ENCODE data around the gene FAM184B. TPM values are rescaled to one million over a fixed set of nuclear protein-coding genes. Genes with fewer than 3 reads are reported as not detected.

Gene FAM184B
- total RNA-seq, 2 donors from 2014 or later = 0.07 TPM; not detected in 1

DNA sequence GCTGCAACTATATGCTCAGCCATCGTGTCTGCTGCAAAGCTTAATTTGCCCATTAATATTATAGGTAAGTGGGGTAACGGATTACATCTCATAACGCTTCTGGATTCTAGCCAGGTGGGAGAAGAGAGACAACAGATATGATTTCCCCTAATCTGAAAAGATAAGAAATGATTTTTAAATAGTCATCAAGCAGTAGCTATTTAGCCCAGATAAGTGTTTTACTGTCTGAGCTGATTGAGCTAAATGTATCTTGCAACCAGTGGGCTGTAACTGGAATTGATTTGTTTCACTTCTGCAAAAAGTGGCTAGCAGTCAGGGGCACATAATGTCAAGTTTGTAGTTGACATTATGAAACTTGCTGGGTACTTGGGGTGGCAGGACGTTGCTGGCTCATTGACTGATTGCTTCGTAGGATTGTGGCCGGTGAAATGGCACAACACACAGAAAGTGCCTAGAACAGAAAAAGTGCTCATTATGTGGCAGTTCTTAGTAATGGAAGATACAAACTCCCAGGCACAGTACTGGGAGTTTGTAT, 185.9 kb downstream of the FAM184B start:
- H3K36me3 ChIP-seq (ENCODE audit: control insufficient read depth, insufficient read depth, low read length) = peaks cover 41% of the 10 kb centered on the region
- 94% methylated on average over 5 to 6 of the region's 6 CpGs for WGBS, 2 experiments (ENCODE audit: insufficient coverage in 1 of 2, insufficient read length in 1 of 2)
- no peak overlapping the region for H3K9ac ChIP-seq (ENCODE audit: extremely low read depth, low read length, poor library complexity, severe bottlenecking)
- H3K4me3 ChIP-seq (ENCODE audit: low read length) = no peak overlapping the region
- no peaks in the 10 kb centered on the region for H3K27me3 ChIP-seq (ENCODE audit: control insufficient read depth, insufficient read depth, low read length, poor library complexity, severe bottlenecking)
- no peaks in the 10 kb centered on the region for H3K9me3 Mint-ChIP-seq
- no peaks in the 10 kb centered on the region for H3K27me3 Mint-ChIP-seq (ENCODE audit: insufficient read depth)
- peaks cover 52% of the 10 kb centered on the region for H3K36me3 Mint-ChIP-seq (ENCODE audit: low read depth)
- TF ChIP-seq, protein P1, sequence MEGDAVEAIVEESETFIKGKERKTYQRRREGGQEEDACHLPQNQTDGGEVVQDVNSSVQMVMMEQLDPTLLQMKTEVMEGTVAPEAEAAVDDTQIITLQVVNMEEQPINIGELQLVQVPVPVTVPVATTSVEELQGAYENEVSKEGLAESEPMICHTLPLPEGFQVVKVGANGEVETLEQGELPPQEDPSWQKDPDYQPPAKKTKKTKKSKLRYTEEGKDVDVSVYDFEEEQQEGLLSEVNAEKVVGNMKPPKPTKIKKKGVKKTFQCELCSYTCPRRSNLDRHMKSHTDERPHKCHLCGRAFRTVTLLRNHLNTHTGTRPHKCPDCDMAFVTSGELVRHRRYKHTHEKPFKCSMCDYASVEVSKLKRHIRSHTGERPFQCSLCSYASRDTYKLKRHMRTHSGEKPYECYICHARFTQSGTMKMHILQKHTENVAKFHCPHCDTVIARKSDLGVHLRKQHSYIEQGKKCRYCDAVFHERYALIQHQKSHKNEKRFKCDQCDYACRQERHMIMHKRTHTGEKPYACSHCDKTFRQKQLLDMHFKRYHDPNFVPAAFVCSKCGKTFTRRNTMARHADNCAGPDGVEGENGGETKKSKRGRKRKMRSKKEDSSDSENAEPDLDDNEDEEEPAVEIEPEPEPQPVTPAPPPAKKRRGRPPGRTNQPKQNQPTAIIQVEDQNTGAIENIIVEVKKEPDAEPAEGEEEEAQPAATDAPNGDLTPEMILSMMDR (conservative IDR thresholded peaks at IDR 0.05) = no peak
- H3K4me1 Mint-ChIP-seq = no peaks in the 10 kb centered on the region
- H3K4me1 ChIP-seq (ENCODE audit: control insufficient read depth, insufficient read depth, low read length) = no peaks in the 10 kb centered on the region
- H3K27ac Mint-ChIP-seq = no peak overlapping the region
- no peak for DNase-seq
- no peak overlapping the region for H3K27ac ChIP-seq (ENCODE audit: low read depth, low read length)
- H3K9me3 ChIP-seq (ENCODE audit: control insufficient read depth, low read length) = no peaks in the 10 kb centered on the region
- no peak overlapping the region for H3K4me3 Mint-ChIP-seq

DNA sequence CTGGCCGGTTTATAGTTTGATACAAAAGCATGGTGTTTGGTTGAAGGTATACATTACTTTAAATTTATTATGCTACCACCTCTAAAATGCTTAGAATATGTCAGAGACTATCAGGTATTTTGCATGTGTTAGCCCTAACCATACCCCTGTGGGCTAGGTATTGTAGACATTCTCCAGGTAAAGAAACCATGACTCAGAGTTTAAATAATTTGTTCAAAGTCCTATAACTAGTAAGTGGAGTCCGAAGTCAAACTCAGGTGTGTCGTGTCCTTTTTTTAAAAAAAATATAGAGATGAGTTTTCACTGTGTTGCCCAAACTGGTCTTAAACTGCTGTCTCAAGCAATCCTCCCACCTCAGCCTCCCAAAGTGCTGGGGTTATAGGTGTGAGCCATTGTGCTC, 192.1 kb downstream of the FAM184B start:
- Mint-ChIP-seq H3K9me3 (no peaks in the 10 kb centered on the region), H3K27ac (no peak overlapping the region), H3K4me3 (no peak overlapping the region), H3K4me1 (no peaks in the 10 kb centered on the region), H3K36me3 (ENCODE audit: low read depth) (peaks cover 61% of the 10 kb centered on the region), H3K27me3 (ENCODE audit: insufficient read depth) (no peaks in the 10 kb centered on the region)
- TF ChIP-seq, protein P1 (conservative IDR thresholded peaks at IDR 0.05) = no peak
- 100% methylated on average over 1 to 2 of the region's 3 CpGs for WGBS, 2 experiments (ENCODE audit: insufficient coverage in 1 of 2, insufficient read length in 1 of 2)
- H3K9me3 ChIP-seq (ENCODE audit: control insufficient read depth, low read length) = no peaks in the 10 kb centered on the region
- H3K9ac ChIP-seq (ENCODE audit: extremely low read depth, low read length, poor library complexity, severe bottlenecking) = no peak overlapping the region
- peaks cover 59% of the 10 kb centered on the region for H3K36me3 ChIP-seq (ENCODE audit: control insufficient read depth, insufficient read depth, low read length)
- DNase-seq = no peak
- no peaks in the 10 kb centered on the region for H3K4me1 ChIP-seq (ENCODE audit: control insufficient read depth, insufficient read depth, low read length)
- H3K27ac ChIP-seq (ENCODE audit: low read depth, low read length) = no peak overlapping the region
- no peak overlapping the region for H3K4me3 ChIP-seq (ENCODE audit: low read length)
- H3K27me3 ChIP-seq (ENCODE audit: control insufficient read depth, insufficient read depth, low read length, poor library complexity, severe bottlenecking) = no peaks in the 10 kb centered on the region

DNA sequence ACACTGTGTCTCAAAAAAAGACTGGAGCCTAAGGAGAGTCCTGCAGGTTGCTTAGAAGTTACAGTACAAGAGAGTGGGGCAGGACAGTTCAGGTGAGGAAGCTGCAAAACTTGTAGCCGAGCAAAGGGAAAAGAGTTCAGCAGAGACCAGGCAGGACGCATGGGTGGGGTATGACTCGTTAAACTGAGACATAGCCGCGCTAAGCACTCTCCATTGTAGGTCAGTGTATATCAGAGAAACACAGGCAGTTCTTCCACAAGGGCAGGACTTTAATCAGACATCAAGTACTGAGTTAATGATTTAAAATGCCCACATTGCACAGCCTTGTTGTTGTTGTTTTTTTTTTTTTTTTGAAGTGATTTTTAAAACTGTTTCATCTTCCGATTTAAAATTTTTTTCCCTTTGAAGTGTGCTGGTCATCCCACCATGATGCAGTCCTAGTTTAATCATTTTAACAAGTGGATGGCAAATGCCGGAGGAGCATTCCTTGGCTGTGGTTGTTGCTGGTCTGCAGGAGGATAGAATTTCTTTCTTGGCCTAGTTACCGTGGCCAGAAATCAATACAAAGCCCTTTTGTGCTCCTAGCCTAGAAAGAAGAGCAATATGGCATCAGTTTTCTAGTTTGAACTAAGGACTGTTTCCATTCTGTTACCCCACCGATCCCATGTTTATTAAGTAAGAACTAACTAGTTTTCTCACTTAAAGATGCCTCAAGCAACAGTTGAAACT, 194.2 kb downstream of the FAM184B start:
- Histone ChIP-seq H3K9ac (ENCODE audit: extremely low read depth, low read length, poor library complexity, severe bottlenecking) (no peak overlapping the region), H3K4me3 (ENCODE audit: low read length) (no peak overlapping the region), H3K27me3 (ENCODE audit: control insufficient read depth, insufficient read depth, low read length, poor library complexity, severe bottlenecking) (no peaks in the 10 kb centered on the region), H3K9me3 (ENCODE audit: control insufficient read depth, low read length) (no peaks in the 10 kb centered on the region), H3K36me3 (ENCODE audit: control insufficient read depth, insufficient read depth, low read length) (peaks cover 74% of the 10 kb centered on the region), H3K4me1 (ENCODE audit: control insufficient read depth, insufficient read depth, low read length) (no peaks in the 10 kb centered on the region), H3K27ac (ENCODE audit: low read depth, low read length) (no peak overlapping the region)
- Mint-ChIP-seq H3K27ac (no peak overlapping the region), H3K36me3 (ENCODE audit: low read depth) (peaks cover 67% of the 10 kb centered on the region), H3K4me1 (no peaks in the 10 kb centered on the region), H3K4me3 (no peak overlapping the region), H3K9me3 (no peaks in the 10 kb centered on the region), H3K27me3 (ENCODE audit: insufficient read depth) (no peaks in the 10 kb centered on the region)
- 93 to 94% methylated on average over 6 to 9 of the region's 9 CpGs for WGBS, 2 experiments (ENCODE audit: insufficient coverage in 1 of 2, insufficient read length in 1 of 2)
- DNase-seq = no peak
- TF ChIP-seq, protein P1 (conservative IDR thresholded peaks at IDR 0.05) = no peak
